HG03354 (cell line): Measurements from ENCODE around the gene NDFIP1.
"Not testable (repeated sequence)": the region's sequence is repeated elsewhere in the genome, so short reads cannot be mapped to it uniquely, and the experiment has no call there.

ENCODE experiments used
- ATAC-seq: cut with Tn5 transposase; IDR thresholded peaks from one replicate; pipeline ENCODE4 v1.9.1; 2021; ENCODE audit warnings: mild to moderate bottlenecking; ENCODE audit not compliant: unreplicated experiment, poor library complexity, severe bottlenecking

Gene NDFIP1

DNA sequence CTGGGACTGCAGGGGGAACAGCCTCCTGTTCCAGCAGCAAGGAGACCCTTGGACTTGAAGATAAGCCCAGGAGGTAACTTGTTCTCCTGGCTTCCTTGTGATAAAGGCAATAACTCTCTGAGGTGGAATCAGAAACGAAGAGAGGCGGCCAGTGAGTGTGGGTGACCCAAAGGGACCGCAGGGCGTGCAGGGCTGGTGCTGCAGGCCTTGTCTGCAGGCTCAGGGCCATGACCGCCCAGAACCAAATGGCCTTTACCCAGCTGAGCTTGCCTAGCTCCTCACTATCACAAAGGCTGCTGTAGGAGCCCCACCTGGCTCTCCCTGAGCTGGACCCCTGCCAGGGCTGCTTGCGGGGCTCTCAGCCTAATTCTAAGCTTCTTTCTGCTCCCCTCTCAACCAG lies 72.5 kb downstream of the NDFIP1 start:
- ATAC-seq = no peak

DNA sequence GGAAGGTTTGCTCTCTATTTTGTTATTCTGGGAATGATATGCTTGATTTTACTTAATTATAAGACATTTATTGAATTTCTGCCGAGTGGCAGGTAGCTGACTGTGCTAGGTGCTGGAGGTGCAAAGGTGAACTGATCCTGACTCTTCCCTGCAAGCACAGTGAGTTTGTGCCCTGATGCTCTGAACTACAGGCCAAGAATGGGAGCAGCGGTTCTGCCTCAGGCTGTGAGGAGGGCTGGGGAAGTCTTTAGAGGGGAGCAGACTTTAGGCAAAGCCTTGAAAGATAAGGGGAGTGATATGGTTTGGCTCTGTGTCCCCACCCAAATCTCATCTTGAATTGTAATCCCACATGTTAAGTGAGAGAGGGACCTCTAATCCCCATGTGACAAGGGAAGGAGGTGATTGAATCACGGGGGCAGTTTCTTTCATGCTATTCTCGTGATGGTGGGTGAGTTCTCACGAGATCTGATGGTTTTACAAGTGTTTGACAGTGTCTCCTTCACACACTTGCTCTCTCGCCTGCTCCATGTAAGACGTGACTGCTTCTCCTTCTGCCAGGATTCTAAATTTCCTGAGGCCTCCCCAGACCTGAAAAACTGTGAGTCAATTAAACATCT lies 73.1 kb downstream of the NDFIP1 start:
- no peak for ATAC-seq

DNA sequence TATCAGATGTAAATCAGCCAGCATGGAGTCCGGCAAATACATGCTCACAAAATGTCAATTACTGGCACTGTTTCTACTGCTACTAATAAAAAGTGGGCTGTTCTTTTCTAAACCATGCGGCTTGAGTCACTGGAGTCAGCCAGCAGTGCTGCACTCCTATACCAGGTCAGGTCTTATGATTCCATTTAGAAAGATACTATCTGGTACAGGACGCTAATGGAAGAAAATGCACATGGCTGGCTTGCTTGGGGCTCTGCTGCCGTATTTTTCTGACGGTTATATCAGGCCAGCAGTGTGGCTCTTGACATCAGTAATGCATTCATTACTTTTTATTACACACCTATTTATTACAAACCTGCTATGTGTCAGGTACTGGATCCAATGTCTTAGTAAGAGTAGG lies 74.3 kb downstream of the NDFIP1 start:
- no peak for ATAC-seq

DNA sequence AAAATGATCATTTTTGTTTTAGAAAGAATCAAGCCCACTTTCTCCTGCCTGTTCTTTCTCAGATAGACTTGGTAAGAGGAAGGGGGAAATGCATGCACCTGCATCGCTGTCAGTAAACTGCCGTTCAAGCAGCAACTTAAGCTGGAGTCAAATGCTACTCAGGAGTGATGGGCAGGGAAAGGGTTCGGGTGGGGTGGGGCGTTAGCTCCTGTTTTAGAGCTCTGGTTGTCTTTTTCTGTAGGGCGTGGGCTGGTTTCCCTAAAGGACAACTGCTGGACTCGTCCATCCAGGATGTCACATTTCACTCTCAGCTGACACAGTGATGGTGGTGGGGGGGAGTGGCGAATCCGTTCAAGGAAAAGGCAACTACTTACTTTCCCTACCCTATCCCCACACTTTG lies 75.0 kb downstream of the NDFIP1 start:
- ATAC-seq = no peak

DNA sequence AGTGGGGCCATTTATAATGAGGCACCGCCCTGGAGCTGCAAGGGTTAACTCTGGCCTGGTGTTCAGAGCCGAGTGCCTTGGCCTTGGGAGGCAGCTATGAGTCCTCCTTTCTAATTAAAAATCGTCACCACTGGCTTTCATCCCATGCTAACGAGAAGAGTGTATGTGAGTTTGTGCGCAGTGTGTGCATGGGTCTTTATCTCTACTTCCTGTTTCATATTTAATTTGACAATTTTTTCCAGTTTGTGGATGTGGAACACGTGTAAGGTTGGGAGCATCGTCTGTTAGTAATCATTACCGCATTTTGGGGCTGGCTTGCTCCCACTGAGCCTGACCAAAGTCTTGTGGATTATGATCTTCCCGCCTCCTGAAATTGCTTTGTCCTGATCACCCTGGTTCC lies 76.4 kb downstream of the NDFIP1 start:
- no peak for ATAC-seq

DNA sequence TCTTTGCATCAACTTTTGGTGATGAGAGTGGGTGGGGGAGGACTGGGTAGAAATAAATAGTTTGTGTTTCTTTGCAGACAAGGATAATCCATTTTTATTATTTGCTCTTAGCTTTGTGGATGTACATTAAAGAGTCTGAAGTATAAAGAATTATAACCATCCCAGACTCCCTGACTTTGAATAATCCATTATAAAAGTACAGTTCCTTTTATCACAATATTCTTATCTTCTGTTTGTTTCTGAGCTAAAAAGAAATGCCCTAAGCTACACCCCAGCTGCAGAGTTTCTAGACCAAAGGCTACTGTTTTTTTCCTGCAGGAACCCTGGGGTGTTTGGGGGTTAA lies 77.9 kb downstream of the NDFIP1 start:
- no peak for ATAC-seq

DNA sequence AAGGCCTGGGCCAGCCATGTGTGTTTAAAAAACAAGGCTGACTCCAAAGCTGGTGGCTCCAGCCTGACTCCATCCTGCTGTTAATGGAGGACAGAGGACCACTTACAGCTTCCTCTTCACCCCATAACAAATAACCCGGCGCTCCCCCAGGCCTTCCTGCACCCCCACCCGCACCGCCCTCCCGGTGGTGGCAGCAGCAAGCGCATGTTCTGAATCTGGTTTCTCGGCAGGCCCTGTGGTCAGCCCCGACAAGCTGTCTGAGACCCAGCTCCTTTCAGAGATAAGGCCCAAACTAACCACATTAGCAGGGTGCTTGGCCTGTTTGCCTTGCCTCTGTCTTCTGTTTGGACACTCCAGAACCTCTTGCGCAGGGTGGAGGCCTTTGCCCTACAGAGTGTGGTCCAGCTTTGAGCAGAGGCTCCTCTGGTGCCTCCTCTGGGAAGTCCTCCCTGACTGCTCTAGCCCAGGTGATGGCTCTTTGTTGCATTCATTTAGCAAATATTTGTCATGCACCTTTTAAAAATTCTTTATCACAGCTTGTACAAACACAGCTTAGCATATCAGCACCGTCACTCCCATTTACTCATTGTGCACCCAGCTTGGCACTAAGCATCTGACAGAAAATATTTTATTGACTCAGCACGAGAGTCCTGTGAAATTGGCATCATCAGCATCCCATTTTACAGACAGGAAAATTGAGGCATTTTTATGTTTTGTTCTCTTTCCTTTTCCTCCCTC lies 78.4 kb downstream of the NDFIP1 start:
- ATAC-seq = no peak

DNA sequence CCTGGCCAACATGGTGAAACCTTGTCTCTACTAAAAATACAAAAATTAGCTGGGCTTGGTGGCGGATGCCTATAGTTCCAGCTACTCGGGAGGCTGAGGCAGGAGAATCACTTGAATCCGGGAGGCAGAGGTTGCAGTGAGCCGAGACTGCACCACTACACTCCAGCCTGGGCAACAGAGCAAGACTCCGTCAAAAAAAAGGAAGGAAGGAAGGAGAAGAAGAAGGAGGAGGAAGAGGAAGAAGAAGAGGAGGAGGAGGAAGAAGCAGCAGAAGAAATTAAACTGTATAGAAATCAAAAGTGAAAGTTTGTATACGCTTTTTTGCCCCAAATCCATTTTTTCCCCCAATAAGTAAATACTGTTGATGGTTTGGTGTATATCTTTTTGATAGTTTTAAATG lies 80.1 kb downstream of the NDFIP1 start:
- ATAC-seq = not testable (repeated sequence)

DNA sequence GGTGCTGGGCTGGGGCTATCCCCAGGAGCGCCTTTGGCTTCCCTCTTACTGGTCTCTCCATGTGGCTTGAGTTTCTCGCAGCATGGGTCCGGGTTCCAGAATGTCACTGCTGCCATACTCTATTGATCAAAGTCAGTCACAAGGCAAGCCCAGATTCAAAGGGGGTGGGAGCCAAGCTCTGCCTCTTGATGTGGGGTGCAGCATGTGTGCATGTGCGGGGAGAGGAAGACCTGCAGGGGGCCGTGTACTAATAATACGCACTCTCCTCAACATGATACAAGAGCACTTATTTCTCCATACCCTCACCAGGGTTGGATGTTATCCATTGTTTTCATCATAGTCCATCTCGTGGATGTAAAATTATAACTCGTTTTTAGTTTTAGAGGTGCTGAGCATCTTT lies 81.2 kb downstream of the NDFIP1 start:
- ATAC-seq = no peak

DNA sequence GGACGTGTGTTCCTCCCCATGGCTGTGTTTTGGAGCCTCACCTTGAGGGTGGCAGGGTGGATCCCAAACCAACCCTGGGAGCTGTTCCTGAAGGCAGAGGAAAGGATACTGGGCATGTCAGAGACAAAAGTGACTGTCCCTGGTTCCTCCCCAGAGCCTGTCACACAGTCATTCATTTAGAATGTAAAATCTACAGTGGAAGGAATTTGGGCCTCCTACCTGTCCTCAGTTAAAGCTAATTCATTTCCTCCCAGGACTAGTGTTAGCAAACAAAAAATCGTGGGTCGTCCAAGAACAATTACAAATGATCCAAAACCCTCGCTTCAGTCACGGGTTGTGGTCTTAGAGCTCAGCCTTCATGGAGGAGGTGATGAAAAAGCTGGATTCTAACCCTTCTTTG lies 83.2 kb downstream of the NDFIP1 start:
- no peak for ATAC-seq

DNA sequence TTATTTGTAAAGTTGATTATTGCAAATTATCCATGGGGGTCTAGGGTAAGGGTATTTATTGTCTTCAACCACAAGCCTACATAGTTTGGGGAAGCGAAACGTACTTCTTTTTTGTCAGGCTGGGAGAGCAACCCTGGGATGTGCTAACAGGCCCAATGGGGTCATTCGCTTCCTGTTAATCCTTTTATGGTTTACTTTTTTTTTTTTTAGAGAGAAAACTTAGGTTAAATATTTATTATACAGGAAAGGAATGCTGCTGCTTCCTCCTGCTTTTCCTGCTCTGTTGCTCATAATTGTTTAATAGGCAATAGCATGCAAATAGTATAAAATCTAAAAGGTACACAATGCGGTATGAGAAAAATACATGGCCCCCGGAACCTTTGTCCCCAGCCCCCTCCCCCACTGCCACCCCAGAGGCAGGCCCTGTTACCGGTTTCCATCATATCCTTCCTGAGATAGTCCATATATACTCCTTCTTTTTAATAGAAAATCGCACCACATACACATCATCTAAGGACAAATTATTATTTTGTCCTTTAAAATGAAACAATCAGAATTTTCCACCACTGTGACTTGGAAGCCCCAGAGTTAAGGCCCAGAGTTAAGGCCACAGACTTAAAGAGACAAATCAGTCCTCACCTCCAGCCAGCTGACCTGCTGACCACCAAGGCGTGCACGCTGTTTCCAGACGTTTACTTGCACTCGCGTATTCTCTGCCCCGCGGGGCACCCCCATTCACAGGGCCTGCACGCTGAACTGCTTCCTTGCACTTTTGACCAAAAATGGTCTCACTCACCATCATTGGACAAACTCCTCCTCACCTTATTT lies 83.9 kb downstream of the NDFIP1 start:
- ATAC-seq = no peak

DNA sequence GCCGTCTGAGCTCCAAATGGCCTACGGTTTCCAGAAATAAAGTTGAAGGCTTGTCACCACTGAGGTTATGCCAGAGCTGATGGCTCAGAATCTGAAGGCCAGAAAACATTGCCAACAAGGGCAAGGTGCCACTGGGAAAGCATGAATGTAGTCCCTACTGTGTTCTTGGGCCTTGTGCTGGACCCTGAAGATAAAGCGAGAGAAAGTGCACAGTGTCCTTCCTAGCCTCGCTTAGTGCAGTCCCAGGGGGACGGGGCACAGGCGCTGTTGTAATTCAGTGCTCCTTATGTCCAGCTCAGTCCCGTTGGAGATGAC lies 84.5 kb downstream of the NDFIP1 start:
- ATAC-seq = no peak

DNA sequence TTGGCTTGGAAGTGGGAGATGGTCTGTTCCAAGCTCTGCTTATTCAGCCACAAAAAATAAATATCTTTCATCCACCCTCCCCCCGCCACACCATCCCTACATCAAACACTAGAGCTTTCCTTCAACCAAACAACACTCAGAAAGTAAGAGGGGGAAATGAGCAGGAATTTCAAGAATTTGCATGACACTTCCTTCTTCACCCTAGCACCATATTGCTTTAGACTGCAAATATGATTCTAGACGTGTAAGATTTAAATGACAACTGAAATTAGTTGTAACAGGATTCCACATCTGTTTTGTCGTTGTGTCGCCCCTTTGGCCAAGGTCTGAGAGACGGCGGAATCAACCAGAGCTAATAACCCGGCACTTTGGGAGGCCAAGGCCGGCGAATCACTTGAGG lies 88.5 kb downstream of the NDFIP1 start:
- ATAC-seq = no peak

DNA sequence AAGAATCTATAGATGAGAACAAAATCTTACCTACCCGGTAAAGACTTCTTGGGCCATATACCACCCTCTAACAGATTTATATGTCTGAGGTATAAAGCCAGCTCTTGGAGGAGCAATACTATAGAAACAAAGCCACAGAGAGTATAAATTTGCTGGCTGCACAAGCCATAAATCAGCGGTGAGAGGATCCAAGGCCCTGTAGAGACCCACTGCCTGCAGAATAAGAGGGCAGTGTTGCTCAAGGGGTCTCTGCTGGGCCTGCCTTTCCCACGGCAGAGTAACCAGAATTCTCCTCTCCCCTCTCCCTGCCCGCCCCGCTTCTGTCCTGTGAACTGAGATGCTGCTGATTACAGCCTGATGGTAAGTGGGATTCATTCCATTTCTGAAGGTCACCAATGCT lies 89.2 kb downstream of the NDFIP1 start:
- ATAC-seq = no peak

DNA sequence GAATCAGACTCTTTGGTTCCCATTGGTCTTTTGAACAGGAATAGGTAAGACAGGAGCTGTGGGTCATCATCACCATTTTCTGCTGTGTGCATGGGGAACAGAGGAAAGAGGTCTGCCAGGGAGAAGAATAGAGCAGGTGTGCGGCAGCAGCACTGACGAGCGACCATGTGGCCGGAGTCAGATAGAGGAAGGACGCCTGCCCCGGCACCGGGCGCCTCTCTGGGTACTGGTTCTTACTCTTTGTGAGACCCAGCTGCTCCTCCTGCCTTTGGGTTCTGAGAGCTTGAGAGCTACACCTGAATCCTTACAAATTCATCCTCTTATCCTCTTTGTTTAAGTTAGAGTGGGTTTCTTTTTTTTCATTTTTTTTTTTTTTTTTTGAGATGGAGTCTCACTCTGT lies 90.8 kb downstream of the NDFIP1 start:
- no peak for ATAC-seq

DNA sequence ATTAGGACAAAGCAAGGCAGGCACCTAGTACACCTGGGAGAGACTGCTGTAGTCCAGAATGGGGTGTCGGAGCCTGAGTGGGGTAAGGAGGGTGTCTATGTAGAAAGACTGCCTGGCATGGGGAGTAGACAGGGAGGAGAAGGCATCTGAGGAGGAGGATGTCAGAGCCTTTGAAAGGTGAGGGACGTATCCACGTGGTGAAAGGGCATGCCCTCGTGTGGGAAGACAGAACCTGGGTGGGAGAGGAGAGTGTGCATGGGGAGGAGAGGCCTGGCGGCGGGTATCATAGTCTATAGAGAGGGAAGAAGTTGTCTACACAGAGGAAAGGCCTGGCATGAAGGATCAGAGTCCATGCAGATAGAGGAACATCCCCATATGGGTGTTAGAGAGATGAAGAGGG lies 91.8 kb downstream of the NDFIP1 start:
- no peak for ATAC-seq

DNA sequence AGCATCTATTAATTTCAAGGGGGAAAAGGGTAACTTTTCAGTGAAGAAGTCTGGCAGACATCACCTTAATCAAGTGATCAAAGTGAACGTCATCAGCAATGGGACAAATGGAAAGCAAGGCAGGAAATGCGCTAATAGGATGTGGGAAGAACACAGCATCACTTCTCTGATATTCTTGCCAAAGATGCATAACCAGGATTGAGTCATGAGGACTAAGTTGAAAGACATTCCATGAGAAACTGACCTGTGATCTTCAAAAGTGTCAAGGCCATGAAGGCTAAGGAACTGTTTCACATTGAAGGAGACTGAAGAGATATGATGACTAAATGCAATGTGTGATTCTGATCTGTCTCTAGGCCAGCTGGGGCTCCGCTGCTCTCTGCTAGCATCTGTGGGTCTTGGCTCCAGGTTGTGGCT lies 92.9 kb downstream of the NDFIP1 start:
- no peak for ATAC-seq

DNA sequence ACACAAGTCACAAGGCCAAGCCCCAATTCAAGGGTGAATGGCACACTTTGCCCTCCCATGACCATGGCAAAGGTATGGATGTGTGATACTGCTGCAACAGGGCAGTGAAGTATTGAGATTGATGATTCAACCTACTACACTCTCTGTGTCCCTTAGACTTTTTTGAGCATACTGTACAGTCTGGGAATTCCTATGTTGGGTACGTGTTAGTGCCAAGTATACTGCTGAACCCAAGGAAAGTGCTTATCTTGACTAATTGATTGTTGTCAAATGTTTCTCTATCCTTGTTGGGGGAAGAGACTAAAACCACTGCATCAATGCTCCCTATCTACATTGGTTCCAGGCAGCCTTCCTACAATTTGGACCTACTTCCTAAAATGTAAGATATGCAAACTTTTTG lies 93.7 kb downstream of the NDFIP1 start:
- no peak for ATAC-seq
